Germinal center (tissue), 1 donor: ENCODE data around the gene BCAR3.

Source experiments
- DNase-seq: peaks from one replicate; pipeline ENCODE4 v3.0.0; 2012; ENCODE audit warnings: mixed read lengths, low spot score

The BCAR3 gene

GRCh38 chr1:93681101-93681988 is at the start of gene BCAR3:
TSS of gene BCAR3 (minus strand) at chr1:93681837. CDS start at chr1:93674930, 6,907 bp downstream.
- peak; percentile 79 for DNase-seq

- no peak for DNase-seq
Measured at GRCh38 chr1:93730621-93731020, 49.0 kb upstream of the BCAR3 start.

DNA sequence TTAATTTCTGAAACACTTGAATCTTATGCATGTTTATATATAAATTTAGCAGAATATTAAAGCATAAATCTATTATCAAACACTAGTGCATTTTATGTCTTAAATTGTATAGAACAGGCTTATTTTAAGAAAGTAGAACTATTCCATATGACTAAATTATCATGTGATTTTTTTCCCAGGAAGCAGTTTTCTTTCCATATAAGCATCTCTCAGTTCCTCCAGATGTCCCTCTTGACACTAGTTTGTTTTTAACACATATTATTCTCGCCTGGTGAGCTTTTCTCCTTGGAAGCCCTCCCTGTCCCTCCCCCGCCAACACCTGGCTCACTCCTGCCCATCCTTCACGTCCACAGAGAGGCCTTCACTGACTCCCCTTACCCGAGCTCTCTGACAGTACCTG is 48.3 kb upstream of the BCAR3 start:
- DNase-seq, result no peak

- DNase-seq, result no peak
Measured at GRCh38 chr1:93729502-93729901, 47.9 kb upstream of the BCAR3 start.

DNA sequence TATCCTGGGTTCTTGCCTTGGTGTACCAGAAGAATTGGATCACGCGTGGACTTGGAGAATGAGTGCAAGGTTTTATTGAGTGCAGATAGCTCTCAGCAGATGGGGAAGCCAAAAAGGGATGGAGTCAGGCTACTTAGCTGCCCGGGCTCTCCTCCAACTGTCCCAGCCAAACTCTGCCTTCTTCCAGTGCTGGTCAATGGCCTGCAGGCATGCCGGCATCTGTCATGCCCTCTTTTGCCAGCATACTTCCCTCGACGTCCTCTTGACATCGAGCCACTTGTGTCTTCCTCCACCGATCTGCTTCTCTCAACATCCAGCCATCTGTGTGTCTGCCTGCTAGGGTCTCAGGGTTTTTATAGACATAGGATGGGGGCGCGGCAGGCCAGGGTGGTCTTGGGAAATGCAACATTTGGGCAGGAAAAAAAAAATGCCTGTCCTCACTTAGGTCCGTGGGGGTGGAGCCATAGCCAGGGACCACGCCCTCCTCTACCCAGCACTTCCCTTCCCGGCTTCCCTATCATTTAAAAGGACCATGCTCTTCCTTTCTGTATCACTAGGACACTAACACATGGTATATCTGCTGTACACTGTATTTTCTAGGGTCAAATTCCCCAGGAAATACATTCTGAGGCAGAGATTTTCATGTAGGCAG is 47.0 kb upstream of the BCAR3 start:
- DNase-seq, result no peak

GRCh38 chr1:93723733-93724270 is 42.2 kb upstream of the BCAR3 start:
- no peak for DNase-seq

GRCh38 chr1:93723110-93723509 is 41.5 kb upstream of the BCAR3 start:
- no peak for DNase-seq

- no peak for DNase-seq
Measured at GRCh38 chr1:93722081-93723031, 40.7 kb upstream of the BCAR3 start.

- no peak for DNase-seq
Measured at GRCh38 chr1:93720956-93721626, 39.5 kb upstream of the BCAR3 start.

DNA sequence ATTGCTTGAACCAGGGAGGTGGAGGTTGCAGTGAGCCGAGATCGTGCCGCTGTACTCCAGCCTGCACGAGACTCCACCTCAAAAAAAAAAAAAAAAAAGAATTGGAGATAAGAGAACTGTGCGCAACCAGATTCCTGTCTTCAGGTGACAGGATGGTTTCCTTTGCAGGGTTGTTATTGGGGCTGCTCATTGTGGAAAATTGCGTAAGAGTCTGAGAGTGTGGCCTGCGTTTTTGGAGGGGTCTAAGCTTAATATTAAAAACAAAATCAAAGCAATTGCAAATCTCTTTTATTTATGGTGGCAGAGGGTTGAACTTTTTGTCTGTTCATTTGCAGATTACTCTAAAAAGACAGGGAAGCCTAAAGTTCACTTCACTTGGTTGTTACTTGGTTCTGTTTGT is 36.0 kb upstream of the BCAR3 start:
- no peak for DNase-seq

- DNase-seq, result no peak
Measured at GRCh38 chr1:93716941-93717368, 35.3 kb upstream of the BCAR3 start.

DNA sequence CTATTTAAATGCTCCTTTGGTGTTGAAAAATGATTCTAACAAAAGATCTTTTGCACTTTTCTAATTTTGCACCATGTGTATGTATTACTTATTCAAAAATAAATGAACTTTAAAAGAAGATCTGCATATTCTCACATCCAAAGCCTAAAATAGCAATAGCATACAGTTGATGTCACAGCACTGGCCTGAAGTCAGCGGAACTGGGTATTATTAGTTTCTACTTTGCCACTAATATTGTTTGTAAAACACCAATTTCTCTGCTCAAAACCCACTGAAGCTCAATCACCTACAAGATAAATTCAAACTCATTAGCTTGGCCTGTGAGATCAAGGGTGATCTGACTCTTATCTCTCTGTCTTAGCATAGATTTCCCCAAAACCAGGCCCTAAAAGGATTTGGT is 34.5 kb upstream of the BCAR3 start:
- DNase-seq, result no peak

DNA sequence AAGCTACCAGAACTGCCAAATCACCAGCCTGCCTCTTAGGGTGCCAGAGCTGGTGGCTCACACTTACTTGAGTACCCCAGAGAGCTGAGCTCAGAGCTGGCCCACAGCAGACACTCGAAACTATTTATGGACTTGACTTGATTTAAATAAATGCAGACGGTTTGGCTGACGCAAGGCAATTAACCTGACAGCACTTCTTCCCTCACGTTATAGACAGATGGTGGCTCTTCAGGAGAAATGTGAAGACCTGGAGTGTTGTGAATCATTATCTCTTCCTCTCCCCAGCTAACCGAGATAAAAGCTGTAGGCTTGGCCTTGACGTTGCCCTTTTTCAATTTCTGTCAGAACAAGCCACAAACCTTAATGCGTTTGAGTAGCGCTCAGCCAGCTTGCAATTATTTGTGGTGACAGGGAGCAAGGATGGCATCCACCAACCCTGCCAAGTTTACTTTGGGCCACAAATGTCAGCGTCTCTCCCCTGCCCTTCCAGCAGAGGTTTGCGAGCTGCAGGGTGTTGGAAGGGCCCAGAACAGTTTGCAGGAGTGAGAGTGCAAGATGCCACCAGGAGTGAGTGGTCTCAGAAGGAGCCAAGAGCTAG is 34.0 kb upstream of the BCAR3 start:
- no peak for DNase-seq

GRCh38 chr1:93714356-93714755 is 32.7 kb upstream of the BCAR3 start:
- DNase-seq, result no peak

DNA sequence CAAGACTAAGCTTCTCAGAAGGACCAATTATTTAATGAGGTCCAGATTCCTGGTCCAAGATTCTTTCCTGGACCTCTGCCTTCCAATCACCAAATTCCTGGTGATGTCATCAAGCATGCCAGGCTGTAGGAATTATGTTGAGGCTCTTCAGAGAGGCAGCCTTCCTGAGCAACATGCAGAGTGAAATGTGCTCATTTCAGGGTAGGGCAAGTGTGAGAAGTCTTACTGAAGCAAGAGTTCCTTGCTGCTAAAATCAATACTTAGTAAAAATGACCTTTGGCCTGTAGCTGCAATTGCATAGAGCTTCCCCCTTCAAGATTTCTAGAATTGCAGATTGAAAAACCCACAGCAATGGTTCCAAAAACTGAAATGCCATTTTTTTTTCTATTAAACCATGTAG is 31.7 kb upstream of the BCAR3 start:
- no peak for DNase-seq

GRCh38 chr1:93712741-93713140 is 31.1 kb upstream of the BCAR3 start:
- no peak for DNase-seq

DNA sequence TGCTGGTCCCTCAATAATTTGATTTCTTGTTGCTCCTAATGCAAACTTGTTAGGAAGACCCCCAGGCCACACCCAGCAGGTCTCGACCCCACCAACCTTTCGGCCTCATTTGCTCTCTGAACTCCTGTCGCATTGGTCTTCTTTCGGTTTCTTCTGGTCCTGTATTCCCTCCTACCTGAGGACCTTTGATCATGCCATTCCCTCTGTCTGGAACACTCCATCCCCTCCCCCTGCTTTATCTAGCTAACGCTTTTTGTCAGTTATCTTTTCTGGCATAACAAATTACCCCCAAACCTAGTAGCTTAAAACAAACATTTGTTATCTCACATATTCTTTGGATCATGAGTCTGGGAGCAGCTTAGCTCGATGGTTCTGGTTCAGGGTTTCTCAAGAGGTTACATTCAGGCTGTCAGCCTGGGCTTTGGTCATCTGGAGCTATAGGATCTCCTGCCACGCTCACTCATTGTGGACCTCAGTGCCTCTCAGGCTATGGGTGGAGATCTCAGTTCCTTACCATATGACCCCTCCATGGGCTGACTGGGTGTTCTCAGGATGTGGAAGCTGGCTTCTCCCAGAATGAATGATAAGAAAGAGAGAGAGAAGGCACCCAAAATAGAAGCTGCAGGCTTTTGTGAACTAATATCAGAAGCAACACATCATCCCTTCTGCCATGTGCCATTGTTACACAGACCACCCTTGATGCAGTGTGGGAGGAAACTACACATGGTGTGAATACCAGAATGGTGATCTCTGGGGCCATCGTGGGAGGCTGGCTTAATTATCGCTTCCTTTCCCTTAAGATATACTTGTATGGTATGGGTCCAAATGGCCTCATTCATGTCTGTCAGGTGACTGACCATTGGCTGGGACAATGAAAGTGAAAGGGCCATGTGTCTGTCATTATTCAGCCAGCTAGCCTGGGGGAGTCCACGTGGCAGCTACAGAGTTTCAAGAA is 29.1 kb upstream of the BCAR3 start:
- DNase-seq, result no peak

GRCh38 chr1:93708734-93709481 is 27.3 kb upstream of the BCAR3 start:
- DNase-seq, result no peak

DNA sequence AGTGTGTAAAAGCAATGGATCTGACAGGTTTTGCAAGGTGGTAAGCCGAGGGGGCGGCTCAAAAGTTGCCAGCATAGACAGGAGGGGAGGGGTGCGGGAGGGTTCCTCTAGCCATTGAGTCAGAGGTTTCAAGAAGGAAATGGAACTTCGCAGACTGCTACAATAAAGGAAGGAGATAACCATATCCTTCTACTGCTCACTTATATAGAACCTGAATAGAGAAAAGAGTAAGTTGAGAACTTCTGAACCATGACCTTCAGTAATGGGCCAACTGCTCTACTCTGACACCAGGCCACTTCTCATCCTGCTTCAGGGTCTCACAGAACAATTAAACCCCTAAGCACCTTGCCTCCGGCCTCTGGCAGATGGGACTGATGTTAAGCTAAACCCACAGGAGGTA is 26.3 kb upstream of the BCAR3 start:
- DNase-seq, result peak; percentile 76
